ENCODE results near the gene PTDSS2.

The PTDSS2 gene

DNA sequence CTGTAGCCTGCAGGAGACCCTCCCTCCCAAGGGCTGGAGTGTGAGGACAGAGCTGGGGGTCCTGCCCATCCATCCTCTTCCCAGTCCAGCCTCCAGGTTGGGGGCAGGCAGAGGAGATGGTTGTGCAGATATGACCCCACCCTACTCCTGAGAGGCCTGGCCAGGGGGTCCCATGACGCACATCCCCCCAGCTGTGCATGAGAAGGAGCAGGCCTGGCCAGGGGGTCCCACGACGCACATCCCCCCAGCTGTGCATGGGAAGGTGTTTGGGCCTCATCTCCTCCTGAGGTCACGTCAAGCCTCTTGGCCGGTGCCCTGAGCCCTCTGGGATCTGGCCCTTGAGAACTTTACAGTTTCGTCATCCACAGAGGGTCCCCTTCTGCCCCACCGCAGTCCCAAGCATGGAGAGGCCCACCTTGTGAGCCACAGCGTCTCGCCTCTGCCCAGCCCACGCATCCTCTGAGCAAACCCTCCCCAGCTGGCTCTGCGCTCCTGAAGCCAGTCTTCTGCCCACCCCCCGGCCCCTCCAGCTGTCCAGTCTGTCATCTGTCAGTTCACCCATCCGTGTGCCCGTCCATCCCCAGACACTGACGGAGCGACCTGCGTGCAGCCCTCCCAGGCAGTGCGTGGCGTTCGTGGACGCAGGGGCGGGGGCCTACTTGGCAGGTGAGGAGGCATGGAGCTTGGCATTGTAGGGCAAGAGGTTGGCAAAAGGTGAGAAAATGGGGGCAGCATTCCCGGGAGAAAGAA is 10.6 kb upstream of the PTDSS2 start:
- H3K4me3 ChIP-seq (replicated peaks; ENCODE audit: low read depth, low read length), result no peak overlapping the region
- no peaks in the 10 kb centered on the region for H3K27me3 ChIP-seq (replicated peaks; ENCODE audit: control insufficient read depth, insufficient read depth, low read length)
- TF ChIP-seq, protein P1, sequence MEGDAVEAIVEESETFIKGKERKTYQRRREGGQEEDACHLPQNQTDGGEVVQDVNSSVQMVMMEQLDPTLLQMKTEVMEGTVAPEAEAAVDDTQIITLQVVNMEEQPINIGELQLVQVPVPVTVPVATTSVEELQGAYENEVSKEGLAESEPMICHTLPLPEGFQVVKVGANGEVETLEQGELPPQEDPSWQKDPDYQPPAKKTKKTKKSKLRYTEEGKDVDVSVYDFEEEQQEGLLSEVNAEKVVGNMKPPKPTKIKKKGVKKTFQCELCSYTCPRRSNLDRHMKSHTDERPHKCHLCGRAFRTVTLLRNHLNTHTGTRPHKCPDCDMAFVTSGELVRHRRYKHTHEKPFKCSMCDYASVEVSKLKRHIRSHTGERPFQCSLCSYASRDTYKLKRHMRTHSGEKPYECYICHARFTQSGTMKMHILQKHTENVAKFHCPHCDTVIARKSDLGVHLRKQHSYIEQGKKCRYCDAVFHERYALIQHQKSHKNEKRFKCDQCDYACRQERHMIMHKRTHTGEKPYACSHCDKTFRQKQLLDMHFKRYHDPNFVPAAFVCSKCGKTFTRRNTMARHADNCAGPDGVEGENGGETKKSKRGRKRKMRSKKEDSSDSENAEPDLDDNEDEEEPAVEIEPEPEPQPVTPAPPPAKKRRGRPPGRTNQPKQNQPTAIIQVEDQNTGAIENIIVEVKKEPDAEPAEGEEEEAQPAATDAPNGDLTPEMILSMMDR (IDR thresholded peaks at IDR 0.05; ENCODE audit: insufficient read depth, low read length, poor library complexity, severe bottlenecking), result no peak
- no peak for DNase-seq (ENCODE audit: extremely low read depth, insufficient read length)
- H3K36me3 ChIP-seq (ENCODE audit: control insufficient read depth, insufficient read depth, low read length), result no peaks in the 10 kb centered on the region

DNA sequence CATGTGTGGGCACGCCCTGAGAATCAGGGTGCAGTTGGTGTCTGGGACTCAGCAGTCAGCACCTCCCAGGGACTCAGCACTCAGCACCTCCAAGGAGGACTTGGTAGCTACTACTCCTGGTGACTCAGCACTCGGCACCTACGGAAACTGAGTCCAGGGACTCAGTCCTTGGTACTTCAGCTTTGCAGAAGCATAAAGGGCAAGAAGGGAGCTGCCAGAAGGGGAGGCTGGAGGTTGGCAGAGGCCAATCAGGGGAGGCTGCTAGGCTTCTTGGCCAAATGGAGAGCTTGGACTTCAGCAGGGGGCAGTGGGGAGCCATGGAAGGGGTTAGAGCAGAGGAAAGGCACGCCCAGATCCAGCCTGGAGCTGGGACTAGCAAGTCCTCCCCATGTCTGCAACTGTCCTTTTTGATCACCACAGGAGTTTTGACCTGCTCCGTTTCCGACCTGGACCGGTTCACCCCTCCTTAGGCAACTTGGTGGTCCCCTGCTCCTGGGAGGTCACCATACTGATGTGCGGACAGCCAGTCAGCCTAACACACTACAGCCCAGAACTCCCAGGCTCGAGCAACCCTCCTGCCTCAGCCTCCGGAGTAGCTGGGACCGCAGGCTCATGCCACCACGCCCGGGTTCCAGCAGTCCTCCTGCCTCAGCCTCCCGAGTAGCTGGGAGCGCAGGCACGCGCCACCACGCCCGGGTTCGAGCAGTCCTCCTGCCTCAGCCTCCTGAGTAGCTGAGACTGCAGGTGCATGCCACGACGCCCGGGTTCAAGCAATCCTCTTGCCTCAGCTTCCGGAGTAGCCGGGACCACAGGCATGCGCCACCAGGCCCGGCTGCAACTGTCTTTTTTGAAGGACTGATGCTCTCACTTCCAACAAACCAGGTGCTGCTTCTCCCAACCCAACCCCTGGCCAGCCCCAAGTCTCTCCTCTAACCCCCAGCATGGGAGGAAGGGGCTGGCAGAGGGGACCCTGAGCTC is 9.7 kb upstream of the PTDSS2 start:
- no peak for DNase-seq (ENCODE audit: extremely low read depth, insufficient read length)
- H3K4me3 ChIP-seq (replicated peaks; ENCODE audit: low read depth, low read length), result peak overlapping the region; percentile 77
- TF ChIP-seq, protein P1 (IDR thresholded peaks at IDR 0.05; ENCODE audit: insufficient read depth, low read length, poor library complexity, severe bottlenecking), result peak; percentile 24
- H3K36me3 ChIP-seq (ENCODE audit: control insufficient read depth, insufficient read depth, low read length), result no peaks in the 10 kb centered on the region
- no peaks in the 10 kb centered on the region for H3K27me3 ChIP-seq (replicated peaks; ENCODE audit: control insufficient read depth, insufficient read depth, low read length)

DNA sequence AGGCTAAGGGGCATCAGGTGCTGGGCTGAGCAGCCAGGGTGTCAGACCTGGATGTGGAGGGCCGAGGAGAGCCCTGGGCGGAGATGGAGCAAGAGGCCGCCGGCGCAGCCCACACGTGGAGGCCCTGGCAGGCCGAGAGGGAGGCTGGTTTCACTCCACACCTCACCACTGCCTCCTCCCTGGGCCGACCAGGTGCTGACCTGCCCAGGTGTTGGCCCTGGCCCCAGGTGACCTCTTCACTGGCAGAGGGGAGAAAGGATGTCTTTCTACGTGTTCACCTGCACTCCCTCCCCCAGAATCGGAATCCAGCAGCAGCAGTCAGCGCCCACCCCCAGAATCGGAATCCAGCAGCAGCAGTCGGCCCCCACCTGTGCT is 9.0 kb upstream of the PTDSS2 start:
- H3K27me3 ChIP-seq (replicated peaks; ENCODE audit: control insufficient read depth, insufficient read depth, low read length), result no peaks in the 10 kb centered on the region
- no peaks in the 10 kb centered on the region for H3K36me3 ChIP-seq (ENCODE audit: control insufficient read depth, insufficient read depth, low read length)
- peak overlapping the region; percentile 77 for H3K4me3 ChIP-seq (replicated peaks; ENCODE audit: low read depth, low read length)
- no peak for DNase-seq (ENCODE audit: extremely low read depth, insufficient read length)
- TF ChIP-seq, protein P1 (IDR thresholded peaks at IDR 0.05; ENCODE audit: insufficient read depth, low read length, poor library complexity, severe bottlenecking), result no peak

DNA sequence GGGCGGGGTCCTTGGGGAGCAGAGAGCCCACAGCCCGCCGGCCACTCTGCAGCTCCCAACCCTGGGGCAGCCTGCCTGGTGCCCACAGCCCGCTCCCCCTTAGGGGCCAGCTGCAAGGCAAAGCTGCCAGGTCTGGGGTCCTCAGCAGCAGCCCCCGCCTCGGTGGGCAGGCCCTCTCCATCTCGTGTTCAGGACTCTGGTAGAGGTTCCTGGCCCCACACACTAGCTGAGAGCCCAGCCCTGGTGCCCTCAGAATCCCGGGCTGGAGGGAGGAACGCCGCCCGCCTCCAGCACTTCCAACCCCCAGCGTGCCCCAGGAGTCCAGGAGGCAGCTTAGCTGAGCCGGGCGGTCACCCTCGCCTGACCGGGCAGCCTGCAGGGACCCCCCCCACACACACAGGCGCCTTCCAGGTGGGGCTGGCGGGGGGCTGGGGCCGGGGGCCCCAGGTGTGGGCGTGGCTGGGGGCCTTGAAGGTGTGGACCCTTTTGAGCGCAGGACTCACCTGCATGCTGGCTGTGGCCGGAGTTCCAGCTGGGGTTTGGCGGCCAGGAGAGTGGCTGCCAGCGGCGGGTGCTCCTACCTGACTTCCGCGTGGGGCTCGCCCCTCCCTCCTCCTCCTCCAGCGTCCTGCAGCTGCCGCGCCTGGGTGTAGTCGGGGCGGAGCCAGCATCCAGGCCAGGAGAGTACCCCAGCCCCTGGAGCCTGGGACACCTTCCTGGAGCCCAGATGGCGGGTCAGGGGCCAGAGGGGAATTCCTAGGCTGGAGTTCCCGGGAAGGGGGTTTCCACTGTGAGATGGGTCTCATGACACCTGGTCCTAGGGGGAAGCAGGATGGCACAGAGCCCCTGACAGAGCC is 8.4 kb upstream of the PTDSS2 start, which contains the start of gene ANO9:
Gene ANO9 (minus strand): TSS at position 594 of the 857 bp plus-strand sequence. CDS start 85 bp downstream, at position 509.
- Histone ChIP-seq H3K27me3 (replicated peaks; ENCODE audit: control insufficient read depth, insufficient read depth, low read length) (no peaks in the 10 kb centered on the region), H3K36me3 (ENCODE audit: control insufficient read depth, insufficient read depth, low read length) (no peaks in the 10 kb centered on the region), H3K4me3 (replicated peaks; ENCODE audit: low read depth, low read length) (peak within 1 kb of the TSS; percentile 77)
- DNase-seq (ENCODE audit: extremely low read depth, insufficient read length), result peak; percentile 68
- TF ChIP-seq, protein P1 (IDR thresholded peaks at IDR 0.05; ENCODE audit: insufficient read depth, low read length, poor library complexity, severe bottlenecking), result no peak

DNA sequence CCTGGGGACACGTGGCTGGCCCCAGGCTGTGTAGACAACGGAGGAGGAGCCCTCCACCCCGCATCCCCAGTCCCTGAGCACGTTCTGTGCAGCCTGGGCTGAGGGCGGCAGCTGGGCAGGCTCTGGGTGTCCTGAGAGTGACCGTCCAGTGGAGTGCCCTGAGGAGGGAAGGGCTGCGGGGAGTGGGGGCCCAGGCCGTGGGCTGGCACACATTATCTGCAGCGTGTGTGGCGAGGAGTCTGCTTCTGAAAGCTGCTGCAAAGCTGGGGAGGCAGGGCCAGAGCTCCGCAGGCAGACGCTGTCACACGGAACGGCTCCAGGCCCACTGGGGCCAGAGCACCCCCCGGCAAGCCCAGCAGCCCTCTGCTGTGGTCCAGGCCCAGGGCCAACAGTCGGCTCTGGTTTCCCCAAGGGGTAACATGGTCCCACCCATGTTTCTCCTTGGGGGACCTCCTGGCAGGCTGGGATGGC is 7.4 kb upstream of the PTDSS2 start:
- H3K36me3 ChIP-seq (ENCODE audit: control insufficient read depth, insufficient read depth, low read length), result no peaks in the 10 kb centered on the region
- DNase-seq (ENCODE audit: extremely low read depth, insufficient read length), result peak; percentile 14
- no peak overlapping the region for H3K4me3 ChIP-seq (replicated peaks; ENCODE audit: low read depth, low read length)
- H3K27me3 ChIP-seq (replicated peaks; ENCODE audit: control insufficient read depth, insufficient read depth, low read length), result no peaks in the 10 kb centered on the region
- TF ChIP-seq, protein P1 (IDR thresholded peaks at IDR 0.05; ENCODE audit: insufficient read depth, low read length, poor library complexity, severe bottlenecking), result no peak
